SK-N-MC (cell line): ENCODE data around the gene VWDE.
"Not testable (repeated sequence)": the region's sequence is repeated elsewhere in the genome, so short reads cannot be mapped to it uniquely, and the experiment has no call there.

Source experiments
- DNase-seq: peaks from one replicate; pipeline ENCODE4 v3.0.0-alpha.2; 2011; ENCODE audit warnings: low read depth, low spot score
- H3K27ac ChIP-seq: fragments of 200-600 bp; sonication (generic); 2 replicates; pipeline ENCODE4 v1.5.1; 2016; ENCODE audit warnings: mixed run types
- H3K36me3 ChIP-seq: fragments of 200-600 bp; sonication (generic); 2 replicates; pipeline ENCODE4 v1.6.1; 2017; ENCODE audit warnings: antibody characterized with exemption, low read length, mixed read lengths; ENCODE audit not compliant: insufficient read depth
- H3K4me3 ChIP-seq: fragments of 200-600 bp; sonication (generic); 2 replicates; pipeline ENCODE4 v1.5.1; 2016
- H3K9ac ChIP-seq: fragments of 200-600 bp; sonication (generic); 2 replicates; pipeline ENCODE4 v1.8.0; 2017; ENCODE audit warnings: mixed run types, mixed read lengths; ENCODE audit not compliant: insufficient read length
- H3K9me3 ChIP-seq: fragments of 200-600 bp; sonication (generic); 2 replicates; pipeline ENCODE4 v1.6.1; 2017; ENCODE audit warnings: low read depth, mild to moderate bottlenecking, antibody characterized with exemption, low read length, moderate library complexity, mixed read lengths
- EZH2 ChIP-seq: fragments of 200-600 bp; sonication (generic); IDR thresholded peaks from one replicate; pipeline ENCODE4 v1.6.1; 2017; ENCODE audit warnings: antibody characterized with exemption
- FOXP2 ChIP-seq: optimal IDR thresholded peaks from 2 replicates; pipeline ENCODE3; 2011; ENCODE audit warnings: mild to moderate bottlenecking, moderate library complexity; ENCODE audit not compliant: insufficient read depth; ENCODE audit errors: extremely low read length, control extremely low read depth
- POLR2AphosphoS5 ChIP-seq: IDR thresholded peaks from 2 replicates; pipeline ENCODE4 v1.6.1; 2012; ENCODE audit warnings: mild to moderate bottlenecking, low read depth, low read length, borderline replicate concordance

VWDE gene

DNA sequence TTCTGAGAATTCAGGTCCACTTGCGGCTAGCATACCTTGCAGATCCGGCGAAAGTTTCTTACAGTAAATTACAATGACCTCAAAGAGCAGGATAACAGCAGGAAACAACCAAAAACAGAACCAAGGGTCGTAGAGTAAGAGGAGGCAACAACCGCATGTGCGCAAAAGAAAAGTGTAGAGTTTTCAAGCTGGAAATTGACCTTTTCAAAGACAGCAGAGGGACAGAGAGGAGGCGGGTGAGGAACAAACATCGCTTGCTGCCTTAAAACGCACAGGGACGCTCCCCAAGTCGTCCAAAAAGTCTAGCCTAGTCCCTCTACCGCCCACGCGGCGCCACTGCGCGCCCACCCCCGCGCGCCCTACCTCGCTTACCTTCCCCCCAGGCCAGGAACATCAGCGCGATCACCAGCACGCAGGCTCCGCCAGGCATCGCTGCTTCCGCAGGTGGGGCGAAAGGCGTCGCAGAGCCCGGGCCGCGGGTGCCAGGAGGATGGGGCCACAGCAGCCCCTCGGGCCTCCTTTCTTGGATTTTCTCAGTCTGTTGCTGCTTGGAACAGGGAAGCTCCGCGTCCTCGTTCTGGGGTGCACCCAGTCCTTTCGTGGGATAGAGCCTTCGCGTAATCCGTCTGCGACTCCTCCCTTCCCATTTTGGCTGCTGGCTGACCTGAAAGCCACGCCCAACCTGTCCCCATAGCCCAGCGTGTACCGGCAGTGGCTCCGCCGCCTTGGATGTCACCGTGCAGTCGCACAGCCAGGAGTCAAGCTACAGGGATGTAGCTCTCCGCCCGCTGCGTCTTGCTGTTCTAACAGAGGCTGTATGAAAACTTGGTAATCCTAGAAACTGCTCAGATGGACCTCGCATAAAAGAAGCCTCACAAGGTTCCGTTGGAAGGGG lies at the start of gene VWDE:
Gene VWDE, minus strand, starts transcription at position 579 of the 895 bp plus-strand sequence. Its CDS starts 149 bp downstream, at position 430.
- Histone ChIP-seq H3K4me3 (peak within 1 kb of the TSS; percentile 75), H3K9ac (no peak within 1 kb of the TSS), H3K36me3 (no peaks in the 10 kb centered on the region), H3K27ac (no peak within 1 kb of the TSS), H3K9me3 (no peaks in the 10 kb centered on the region)
- TF ChIP-seq POLR2AphosphoS5: peak; percentile 13; the same call in 1 of the 2 replicates
- TF ChIP-seq FOXP2: no peak
- DNase-seq: no peak

GRCh38 chr7:12453136-12453535 lies 49.5 kb upstream of the VWDE start:
- not testable (repeated sequence) for DNase-seq, H3K27ac ChIP-seq, H3K9me3 ChIP-seq, H3K4me3 ChIP-seq, H3K36me3 ChIP-seq, H3K9ac ChIP-seq

DNA sequence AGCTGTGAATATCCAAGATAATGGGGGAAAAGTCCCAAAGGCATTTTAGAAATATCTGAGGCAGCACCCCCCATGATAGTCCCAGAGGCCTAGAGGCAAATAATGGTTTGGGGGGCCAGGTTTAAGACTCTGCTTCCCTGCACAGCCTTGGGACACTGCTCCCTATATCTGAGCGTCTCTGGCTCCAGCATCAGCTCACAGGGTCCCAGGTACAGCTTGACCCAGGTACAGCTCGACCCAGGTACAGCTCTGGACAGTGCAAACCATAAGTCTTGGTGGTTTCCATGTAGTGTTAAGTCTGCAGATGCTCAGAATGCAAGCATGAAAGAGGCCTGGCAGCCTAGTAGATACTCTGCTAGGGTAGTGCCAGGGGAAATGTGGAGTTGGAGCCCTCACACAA lies 47.0 kb upstream of the VWDE start:
- no peaks in the 10 kb centered on the region for H3K36me3 ChIP-seq
- no peak overlapping the region for H3K27ac ChIP-seq
- no peak for DNase-seq
- no peak overlapping the region for H3K9ac ChIP-seq
- no peak overlapping the region for H3K4me3 ChIP-seq
- no peaks in the 10 kb centered on the region for H3K9me3 ChIP-seq
- no peak for TF ChIP-seq FOXP2
- TF ChIP-seq POLR2AphosphoS5: no peak
- no peak for TF ChIP-seq EZH2

DNA sequence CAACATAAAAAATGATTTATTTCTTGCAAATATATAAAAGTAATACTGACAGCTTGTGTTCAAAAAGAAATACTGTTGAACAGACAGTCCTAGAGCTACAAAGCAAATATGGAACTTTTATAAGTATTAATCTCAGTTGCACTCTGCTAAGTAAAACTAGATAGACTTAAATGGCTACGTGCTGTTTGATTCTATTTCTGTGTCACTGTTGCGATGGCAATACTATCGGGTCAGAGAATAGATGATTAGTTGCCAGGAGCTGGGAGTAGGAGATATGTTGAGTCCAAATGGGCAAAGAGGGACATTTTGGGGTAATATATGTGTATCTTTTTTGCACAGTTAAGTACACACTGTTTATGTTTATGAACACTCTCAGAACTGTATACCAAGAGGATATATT lies 41.1 kb upstream of the VWDE start:
- no peak for DNase-seq
- H3K27ac ChIP-seq: no peak overlapping the region
- H3K9ac ChIP-seq: no peak overlapping the region
- H3K9me3 ChIP-seq: no peaks in the 10 kb centered on the region
- TF ChIP-seq FOXP2 (no peak), POLR2AphosphoS5 (no peak), EZH2 (no peak)
- H3K36me3 ChIP-seq: no peaks in the 10 kb centered on the region
- H3K4me3 ChIP-seq: no peak overlapping the region

DNA sequence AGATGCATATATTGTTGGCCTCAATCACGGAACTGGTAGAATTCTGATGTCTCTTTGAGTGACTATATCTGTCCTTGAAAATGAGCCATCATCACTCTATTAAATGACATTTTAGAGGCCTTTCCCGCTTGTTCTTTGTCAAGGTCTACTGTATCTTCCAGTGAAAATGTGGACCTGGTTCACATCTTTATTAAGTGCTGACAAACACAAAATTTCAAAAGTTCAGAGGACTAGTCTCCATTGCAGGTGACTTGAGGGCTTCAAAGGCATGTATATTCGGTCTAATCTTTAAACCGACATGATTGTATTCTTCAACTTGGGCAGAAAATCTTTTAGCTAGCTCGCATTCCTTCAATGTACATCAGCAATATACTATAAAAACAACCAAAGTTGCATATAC lies 36.6 kb upstream of the VWDE start:
- H3K4me3 ChIP-seq: no peak overlapping the region
- no peak overlapping the region for H3K9ac ChIP-seq
- no peaks in the 10 kb centered on the region for H3K36me3 ChIP-seq
- H3K9me3 ChIP-seq: no peaks in the 10 kb centered on the region
- TF ChIP-seq EZH2: no peak
- TF ChIP-seq FOXP2: no peak
- no peak for TF ChIP-seq POLR2AphosphoS5
- DNase-seq: no peak
- H3K27ac ChIP-seq: no peak overlapping the region

DNA sequence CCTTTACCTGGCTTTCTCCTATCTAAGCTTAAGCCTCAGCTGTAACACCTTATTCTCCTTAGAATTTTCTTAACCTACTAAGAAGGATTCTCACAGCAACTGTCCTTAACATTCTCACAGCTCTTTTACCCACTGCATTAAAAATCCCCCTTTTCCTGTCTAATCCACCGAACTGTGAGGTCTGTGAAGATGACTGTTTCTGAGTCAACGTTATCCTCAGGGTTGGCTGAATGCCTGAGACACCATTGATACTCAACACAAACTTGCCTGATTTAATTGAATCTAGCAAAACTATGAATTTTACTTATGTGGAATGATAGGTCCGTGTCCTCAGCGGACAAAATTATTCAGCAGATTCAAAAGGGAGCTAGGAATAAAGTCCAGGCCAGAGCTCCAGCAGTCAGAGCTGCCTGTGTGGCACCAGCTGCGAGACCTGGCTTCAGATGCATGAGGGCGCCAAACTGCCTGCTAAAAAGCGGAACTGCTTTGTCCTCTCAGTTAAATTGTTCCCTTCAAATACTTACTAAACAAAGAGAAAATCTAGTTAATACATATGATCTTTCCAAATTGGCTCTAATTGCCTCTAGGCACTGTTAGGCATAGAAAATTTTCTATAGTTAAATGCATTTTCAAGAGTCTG lies 33.4 kb upstream of the VWDE start:
- Histone ChIP-seq H3K36me3 (no peaks in the 10 kb centered on the region), H3K4me3 (no peak overlapping the region), H3K9ac (no peak overlapping the region), H3K27ac (no peak overlapping the region), H3K9me3 (no peaks in the 10 kb centered on the region)
- TF ChIP-seq POLR2AphosphoS5 (no peak), FOXP2 (no peak), EZH2 (no peak)
- no peak for DNase-seq

DNA sequence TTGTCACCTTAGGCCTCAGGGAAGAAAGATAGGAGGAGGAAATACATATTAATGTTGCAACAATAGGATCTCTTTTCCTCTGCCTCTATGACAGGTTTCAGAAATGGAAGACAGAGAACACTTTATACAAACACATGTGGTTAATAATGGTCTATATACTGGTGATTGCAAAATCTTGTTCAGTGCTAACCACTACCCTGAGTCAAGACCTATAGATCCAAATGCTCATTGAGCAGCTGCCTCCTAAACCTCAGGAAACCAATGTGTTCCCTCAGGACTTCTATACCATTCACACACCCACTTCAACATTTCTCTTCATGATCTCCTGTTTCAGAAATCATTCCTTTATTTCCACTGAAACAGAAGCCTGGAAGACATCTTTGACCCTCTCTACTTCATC lies 32.5 kb upstream of the VWDE start:
- H3K9ac ChIP-seq: no peak overlapping the region
- no peak for DNase-seq
- H3K36me3 ChIP-seq: no peaks in the 10 kb centered on the region
- H3K27ac ChIP-seq: no peak overlapping the region
- H3K4me3 ChIP-seq: no peak overlapping the region
- TF ChIP-seq FOXP2 (no peak), POLR2AphosphoS5 (no peak), EZH2 (no peak)
- no peaks in the 10 kb centered on the region for H3K9me3 ChIP-seq

DNA sequence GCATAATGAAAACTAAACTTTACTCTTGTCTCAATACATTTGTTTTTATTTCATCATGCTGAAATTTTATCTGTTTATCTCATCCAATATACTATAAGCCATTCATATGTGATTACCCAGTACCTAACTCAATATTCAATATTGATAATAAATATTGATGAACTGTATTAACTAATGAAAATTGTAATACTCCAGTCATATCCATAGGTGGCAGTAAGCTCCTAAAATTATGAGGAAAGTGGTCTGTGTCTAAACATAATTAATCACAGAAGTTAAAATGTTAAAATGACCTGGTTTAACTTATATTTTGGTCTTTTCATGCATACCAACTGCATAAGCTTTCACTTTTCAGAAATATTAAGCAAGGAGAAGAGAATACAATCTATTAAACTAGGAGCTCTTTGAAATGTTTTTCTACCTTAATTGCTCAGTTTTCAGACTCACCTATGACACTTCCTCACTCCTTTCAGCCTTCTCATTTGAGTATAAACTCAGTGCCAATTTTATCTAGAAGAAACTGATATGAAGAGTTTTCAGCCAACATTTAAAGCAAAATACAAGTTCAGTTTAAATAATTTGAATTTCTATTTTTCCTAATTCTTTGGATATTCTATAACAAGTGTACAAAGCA lies 30.5 kb upstream of the VWDE start:
- Histone ChIP-seq H3K9ac (no peak overlapping the region), H3K4me3 (no peak overlapping the region), H3K9me3 (no peaks in the 10 kb centered on the region), H3K27ac (no peak overlapping the region), H3K36me3 (no peaks in the 10 kb centered on the region)
- TF ChIP-seq EZH2 (no peak), FOXP2 (no peak), POLR2AphosphoS5 (no peak)
- DNase-seq: no peak
